HG03159 (cell line): Measurements from ENCODE around the gene COL17A1.

Experiments
- ATAC-seq: cut with Tn5 transposase; IDR thresholded peaks from one replicate; pipeline ENCODE4 v1.9.1; 2021; ENCODE audit warnings: mild to moderate bottlenecking, moderate library complexity; ENCODE audit not compliant: unreplicated experiment

Gene COL17A1

DNA sequence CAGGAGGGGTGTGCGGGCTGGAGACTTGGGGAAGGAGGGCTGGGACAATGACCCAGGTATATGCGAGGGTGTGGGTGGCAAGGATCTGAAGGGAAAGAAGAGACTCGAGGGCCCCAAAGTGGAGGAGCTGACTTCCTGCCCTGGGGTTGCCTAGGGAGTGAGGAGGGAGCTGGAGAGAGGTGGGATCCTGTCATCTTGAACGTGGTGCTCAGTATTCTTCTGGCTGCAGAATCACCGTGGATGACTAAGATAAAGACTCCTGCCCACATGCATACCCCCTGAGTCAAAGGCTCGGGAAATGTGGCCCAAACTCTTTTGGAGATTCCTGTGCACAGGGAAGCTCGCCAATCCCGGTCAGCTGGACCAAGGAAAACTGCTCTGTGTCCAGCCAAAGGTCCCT lies 31.2 kb downstream of the COL17A1 start:
- no peak for ATAC-seq

DNA sequence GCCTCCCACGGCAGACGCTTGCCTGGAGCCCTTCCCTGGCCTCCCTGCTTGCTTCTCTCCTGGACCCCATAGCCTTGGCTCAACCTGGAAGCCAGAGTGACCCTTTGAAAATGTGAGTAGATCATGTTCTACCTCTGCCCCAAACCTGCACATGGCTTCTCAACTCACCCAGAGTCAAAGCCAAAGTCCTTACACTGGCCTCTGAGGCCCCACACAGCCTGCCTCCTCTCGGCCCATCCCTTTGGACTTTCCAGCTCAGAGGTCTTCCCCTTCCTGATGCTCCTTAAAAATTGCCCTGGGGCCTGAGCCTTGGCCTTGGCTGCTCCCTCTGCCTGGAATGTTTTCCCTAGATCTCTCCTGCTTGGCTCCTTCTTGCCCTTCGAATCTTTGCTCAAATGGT lies 32.5 kb downstream of the COL17A1 start:
- no peak for ATAC-seq

DNA sequence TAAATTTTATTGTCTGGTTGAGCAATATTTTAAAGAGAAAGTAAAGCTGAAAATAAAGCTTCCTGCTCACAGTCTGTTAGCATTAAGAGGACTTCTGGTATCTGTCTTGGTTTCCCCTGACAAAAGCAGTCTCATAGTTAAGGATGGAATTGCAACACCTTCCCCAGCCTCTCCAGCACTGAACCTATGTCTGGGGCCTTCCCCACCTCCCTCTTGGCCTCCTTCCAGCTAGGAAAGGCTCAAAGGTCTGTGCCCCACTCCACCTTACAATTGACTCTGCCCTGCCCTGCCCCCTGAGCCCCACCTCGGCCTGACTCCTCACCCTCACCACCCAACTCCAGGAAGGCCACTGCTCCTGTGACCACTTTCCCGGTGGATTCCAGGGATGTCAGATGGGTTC lies 33.2 kb downstream of the COL17A1 start:
- ATAC-seq = no peak

DNA sequence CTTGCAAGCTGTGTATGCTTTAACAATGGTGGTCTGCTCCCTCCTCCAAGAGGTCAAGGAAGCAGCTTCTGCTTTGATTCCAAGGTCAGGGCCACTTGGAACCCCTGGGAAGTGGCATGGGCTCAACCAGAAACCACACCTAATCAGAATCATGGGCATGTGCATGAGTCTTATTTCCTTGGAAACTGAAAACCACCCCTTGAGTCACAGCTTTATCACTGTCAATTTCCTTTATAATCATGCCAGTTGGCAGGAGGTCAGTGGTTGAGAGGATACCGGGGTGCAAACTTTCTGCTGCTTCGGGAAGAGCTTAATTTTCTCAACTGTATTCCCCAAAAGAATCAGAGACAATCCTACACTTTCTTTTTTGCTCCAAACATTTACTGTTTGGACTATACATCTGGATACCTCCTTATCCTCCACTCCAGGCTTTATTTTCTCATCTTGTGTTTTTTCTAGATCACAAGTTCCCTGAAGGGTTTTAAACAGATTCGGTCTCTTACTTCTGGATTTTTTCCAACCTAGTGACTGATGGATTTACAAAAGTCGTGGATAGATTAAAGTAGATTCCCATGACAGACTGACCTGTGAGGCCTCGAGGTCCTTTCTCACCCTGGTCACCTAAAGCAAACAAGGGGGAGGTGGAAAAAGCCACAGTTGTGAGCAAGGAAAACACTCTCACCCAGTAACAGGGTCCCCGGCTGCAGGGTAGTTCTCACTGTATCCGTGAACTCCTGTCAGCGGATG lies 36.0 kb downstream of the COL17A1 start:
- ATAC-seq = no peak

DNA sequence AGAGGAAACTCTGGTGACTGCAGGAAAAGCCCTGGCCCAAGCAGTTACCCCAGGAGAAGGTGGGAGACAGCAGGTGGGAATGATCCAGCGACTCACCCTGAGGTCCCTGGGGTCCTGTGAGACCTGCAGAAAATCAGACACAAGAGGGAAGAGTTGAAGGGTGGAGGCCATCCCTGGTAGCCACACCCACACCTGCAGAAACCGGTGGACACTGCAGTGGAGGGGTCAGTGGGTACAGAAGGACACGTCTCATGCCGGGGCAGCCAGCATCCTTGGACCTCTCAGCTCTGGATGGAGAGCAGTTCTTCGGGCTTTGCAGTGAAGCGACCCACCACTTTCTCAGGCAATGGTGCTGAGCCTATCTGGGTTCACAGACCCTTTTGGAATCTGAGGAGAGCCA lies 39.0 kb downstream of the COL17A1 start:
- ATAC-seq = no peak

DNA sequence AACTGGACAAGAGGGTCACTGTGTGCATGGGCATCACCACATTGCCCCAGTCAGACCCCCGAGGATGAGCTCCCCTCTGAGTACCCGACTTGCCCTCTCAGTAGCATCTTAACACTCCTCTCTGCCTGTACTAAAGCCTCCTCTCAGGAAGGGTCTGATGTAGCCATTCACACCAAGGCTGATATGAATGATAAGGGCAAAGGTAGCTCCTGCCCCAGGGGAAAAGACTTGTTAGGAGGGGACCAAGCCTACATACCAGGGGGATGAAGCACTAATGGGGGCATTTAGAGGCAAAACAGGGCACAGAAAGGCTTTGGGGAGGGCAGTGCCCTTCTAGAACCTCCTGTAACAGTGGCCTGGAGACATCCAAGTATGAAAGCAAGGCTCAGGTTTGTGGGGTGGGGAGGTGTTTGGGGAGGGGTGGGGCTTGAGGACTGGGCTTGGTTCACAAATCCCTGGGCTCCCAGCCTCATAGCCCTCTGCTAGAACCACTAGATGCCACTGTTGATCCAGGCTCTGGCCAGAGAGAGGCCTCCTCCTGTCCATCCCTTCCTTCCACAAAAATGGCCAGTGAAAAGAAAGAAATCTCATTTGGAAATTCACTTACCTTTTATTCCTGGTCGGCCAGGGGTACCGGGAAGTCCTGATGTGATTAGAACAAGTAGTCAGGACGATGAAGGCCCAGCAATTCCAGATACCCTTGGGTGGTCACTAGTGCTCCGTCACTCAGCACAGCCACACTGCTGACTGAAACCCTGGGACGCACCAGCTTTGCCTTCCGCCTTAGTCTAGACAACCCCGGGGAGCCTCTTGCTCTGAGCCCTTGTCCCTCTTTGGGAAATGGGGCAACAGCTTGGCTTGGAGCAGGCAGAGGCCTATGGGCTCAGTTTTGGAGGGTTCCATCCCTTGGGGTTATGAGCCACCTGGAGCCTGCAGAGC lies 40.3 kb downstream of the COL17A1 start:
- no peak for ATAC-seq

DNA sequence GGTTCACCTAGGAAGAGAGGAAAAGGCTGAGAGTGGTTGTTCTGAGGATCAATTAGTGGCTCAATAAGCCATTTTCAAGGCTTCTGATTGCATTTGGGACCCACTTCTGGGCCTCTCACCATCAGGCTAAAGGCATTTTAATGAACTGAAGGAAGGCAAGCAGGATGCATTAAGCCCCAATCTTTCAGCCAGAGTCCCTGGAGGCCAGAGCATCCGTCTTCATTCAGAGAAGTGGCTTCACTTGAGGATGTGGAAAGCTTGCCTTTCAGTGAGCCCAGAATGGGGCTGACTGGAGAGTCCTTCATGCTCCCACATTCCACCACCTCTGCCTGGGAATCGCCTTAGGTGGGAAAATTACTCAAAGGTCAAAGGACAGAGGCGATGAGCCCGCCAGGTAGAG lies 41.8 kb downstream of the COL17A1 start:
- no peak for ATAC-seq

DNA sequence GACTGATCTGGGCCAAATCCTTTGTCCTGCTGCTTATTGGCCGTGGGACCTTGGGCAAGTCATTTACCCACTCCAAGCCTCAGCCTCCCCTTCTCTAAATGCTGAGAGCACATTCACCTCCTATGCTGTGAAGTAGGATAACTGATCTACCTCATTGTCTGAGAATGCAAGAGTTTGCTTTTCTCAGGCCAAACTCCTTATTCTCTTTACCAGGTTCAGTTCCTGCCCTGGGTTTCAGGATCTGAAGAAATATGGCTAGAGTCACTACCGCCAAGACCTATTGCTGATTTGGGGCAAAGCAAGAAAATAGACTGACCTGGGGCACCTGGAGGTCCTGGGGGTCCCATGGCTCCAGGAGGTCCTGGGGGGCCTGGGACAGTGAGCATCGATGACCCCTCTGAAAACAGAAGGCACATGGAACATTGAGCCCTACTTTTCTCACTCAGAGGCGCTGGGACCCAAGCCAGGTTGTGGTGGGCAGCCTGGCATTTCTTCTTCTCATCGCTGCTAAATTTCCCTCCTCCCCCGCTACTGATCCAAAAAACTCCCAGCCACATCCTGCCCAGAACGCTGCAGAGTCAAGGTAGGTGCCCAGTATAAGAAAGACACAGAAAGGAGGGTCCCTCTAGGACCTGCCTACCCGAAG lies 42.4 kb downstream of the COL17A1 start:
- ATAC-seq = no peak

DNA sequence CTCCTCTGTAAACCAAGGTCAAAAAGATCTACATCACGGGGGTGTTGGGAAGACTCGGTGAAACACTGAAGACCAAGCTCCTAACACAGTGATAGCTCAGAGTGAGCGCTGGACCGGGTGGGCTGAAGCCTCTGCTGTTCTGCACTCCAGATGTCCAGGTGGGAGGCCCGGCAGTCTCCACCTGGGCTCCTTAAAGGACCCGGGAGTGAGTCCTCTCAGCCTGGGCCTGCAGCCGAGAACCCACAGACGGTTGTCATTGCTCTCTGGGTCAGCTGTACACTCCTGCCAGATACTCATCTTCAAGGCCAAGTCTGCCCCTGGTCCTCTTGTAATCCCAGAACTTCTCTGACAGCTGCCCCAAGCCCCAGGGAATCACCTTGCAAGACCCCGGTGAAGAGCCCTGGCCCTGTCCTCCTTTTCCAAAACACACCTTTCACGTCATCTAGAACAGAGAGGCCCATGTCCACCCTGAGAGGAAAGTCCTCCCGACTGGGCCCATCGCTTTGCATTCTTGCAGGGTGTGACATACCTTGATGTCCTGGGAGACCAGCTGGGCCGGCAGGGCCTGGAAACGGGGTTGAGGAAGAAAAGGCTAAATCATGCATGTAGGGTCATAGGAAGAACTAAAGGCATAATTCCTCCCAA lies 43.7 kb downstream of the COL17A1 start:
- ATAC-seq = no peak

DNA sequence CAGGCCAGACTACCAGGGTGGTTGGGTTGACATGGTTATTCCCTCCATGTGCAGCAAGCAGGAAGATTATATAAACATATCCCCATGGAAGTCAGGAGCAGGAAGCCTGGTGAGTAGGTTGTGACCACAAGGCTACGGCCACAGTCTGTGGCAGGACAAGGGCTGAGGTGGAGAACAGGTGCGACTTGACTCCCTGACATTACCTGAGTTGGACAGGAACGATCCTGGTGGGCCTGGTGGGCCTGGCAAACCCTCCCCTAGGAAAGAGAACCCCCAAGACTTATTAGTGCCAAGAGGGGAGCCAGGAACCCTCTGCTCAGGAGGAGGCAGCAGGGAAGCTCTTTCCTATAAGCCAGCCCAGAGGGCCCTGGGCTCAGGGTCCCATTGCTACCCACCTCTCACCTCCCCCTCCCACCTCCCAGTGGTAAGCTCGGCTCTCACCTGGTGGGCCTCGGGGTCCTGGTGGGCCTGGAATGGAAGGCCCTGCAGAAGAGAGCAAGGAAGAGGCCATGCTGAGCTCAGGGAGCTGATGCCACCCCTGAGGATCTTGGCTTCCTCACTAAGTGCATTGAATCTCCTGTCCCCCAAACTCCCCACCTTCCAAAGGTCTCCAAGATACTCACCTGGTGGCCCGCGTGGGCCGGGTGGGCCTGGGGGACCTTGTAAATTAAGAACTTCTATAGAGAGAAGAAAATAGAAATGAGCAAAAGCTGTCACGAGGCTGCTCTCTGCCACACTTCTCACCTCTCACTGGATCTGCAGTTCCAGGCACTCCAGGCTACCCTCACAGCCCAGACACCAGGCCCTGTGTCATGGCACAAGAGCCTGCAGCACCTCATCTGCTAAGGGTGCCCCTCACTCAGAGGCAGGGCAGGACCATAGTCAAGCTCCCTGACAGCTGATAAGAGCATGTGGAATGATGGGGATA lies 44.6 kb downstream of the COL17A1 start:
- no peak for ATAC-seq

DNA sequence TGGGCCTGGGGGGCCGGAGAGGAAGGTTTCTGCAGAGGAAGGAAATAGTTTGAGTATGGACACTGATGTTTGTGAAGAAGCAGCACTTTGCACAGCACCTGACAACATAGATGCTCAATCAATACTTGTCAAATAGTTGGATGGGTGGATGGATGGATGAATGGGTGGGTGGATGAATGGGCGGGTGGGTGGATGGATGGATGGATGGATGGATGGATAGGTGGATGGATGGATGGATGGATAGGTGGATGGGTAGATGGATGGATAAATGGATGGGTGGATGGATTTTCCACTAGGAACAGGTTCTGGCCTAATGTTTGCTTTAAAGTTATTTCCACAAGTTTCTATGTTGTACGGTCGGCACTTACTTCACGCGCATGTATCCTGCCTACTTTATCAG lies 45.3 kb downstream of the COL17A1 start:
- no peak for ATAC-seq

DNA sequence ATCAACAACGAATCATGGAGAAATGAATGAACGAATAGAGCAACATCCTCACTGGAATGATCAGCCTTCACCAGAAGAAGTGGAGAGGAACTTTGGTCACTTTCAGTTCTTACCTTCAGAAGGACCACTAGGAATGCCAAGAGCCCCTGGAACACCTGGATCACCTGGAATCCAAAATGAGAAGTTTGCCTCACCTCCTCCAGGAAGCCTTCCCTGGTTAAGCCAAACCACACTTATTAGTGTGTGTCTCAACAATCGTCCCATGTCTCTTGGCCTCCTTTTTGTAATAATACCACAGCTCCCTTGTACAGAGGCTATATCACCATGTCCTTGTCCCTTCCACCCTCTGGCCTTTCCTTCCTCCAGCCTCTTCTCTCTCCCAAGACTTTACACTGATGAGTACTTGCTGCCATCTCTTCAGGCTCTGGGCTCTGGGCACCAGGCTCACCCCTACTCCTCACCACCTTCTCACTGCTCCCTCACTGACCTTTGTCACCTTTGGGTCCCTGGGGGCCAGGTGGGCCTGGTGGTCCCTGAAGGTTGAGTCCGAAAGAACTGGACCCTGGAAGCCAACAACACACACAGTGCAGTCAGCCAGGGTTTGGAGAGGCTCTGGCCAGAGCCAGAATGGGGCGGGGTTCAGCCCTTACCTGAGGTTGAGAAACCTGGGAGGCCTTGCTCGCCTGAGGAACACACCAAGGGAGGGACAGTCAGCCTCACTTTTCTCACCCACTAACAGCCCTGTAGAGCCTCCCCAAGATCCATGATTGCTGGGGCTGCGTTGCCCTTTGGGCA lies 46.5 kb downstream of the COL17A1 start:
- no peak for ATAC-seq

DNA sequence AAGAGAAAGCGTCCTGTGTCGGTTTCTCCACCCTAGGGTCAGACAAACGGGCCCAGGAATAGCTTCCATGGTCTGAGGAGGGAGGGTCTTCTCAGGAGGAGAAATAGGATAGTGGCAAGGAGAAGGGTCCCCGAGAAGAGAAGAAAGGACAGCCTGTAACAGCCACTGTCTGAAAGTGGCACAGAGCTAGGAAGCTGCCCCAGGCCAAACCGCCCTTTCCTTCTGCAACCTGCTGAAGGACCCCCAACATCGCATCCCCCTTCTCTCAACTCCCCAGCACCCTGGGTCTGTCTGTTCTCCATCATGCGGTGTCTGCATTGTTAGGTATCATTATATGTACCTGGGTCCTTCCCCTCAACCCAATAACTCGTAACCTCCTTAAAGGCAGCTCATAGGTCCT lies 47.1 kb downstream of the COL17A1 start:
- no peak for ATAC-seq

DNA sequence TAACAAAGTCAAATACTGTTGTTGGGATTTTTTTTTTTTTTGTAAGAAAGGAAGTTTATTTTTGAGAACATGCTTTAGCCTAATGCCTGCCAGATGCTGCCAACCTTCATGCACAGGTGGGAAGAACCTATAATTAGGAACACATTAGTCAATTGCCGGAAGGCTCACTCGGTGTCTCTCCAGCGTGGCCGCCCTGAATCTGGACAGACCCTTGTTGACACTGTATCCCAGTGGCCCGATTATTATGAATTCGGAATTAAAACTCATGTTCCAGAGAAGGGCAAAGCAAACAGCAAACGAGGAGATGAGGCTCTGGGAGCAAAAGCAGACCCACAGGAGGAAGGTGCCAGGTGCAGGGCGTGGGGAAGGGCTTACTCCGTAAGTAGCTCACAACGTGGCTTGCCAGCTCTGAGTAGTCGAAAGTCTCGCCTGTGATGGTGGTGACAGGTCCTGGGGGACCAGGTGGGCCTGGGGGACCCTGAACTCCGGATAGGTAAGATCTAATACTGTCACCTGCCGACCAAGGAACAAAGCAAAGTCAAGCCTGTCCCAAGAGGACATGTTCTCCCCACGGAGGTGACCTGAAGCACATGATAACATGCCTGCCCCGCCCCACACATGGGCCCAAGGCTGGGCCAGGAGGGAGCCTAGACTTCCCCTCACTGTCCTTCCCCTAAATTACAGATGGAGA lies 48.3 kb downstream of the COL17A1 start:
- no peak for ATAC-seq

DNA sequence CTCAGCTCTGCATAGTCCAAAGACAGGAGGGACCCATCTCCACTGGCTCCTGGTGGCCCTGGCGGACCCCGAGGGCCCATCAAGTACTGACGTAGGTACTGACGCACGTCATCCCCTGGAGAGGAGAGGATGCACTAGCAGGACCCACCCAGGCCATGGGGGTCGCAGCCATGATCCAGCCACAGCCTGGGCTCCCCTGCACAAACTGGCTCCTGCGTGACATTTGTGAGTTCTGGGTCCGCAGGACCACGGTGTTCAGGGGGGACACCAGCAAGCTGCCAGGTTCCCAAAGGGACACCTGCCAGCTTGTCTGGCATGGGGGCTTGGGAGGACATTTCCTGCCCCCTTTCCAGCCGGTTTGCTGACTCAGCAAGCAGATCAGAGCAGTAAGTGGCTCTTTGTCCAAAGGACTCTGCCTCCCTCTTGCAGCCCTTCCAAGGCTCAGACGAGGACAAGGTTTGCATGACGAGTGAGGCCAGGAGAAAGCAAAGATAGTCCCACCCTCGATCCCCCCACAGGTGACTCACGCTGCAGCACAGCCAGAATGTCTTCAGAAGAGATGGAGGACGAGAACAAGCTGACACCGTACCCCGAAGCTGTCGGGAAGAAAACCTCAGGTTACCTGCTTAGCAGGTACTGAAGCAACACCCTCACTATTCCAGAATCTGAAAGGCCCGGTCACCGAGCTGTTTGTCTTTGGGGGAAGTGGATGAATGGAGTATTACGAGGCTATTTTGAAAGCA lies 49.0 kb downstream of the COL17A1 start:
- no peak for ATAC-seq

DNA sequence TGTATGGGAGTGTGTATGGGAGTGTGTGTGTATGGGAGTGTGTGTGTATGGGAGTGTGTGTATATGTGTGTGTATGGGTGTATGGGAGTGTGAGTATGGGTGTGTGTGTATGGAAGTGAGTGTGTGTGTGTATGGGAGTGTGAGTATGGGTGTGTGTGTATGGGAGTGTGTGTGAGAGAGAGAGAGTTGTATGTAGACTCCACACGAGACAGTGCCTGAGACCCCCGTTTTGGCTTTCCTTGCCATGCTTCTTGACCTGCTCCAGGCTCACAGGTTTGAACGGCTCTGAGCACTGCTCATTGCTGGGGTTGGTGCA lies 49.7 kb downstream of the COL17A1 start:
- no peak for ATAC-seq

DNA sequence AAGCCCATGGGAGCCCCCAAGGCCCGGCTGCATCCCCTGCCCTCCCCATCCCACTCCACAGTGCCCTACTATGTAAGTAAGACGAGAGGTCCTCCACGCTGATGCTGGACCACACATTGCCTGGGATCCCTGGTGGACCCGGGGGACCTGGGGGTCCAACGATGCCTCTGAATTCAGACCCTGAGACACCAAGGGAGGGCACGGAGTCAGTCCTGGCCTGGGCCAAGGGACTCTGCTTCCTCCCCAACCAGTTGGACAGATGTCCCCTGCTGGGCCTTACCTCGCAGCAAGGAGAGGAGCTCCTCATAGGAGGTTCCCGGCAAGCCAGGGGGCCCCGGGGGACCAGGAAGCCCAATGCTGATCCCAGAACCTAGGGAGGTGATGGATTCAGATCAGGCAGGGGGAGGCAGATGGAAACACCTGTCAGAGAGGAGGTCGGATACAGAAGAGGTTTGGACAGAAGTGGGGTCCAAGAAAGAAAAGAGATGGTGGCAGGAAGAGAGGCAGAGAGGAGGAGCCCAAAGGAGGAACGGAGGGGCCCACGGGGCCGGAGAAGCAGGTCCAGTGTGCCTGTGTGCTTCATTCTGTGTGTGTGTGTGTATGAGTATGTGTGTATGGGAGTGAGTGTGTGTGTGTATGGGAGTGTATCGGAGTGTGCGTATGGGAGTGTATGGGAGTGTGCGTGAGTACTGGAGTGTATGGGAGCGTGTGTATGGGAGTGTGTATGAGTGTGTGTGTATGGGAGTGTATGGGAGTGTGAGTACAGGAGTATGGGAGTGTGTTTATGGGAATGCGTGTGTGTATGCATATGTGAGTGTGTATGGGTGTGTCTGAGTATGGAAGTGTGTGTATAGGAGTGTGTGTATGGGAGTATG lies 50.2 kb downstream of the COL17A1 start:
- no peak for ATAC-seq
